Neural progenitor cell (in vitro differentiated cells): ENCODE results near the gene SLC35G2. TPM values are rescaled to one million over a fixed set of nuclear protein-coding genes. Genes with fewer than 3 reads are reported as not detected.

Source experiments
- DNase-seq: peaks from one replicate; pipeline ENCODE4 v3.0.0-alpha.2; 2016; ENCODE audit warnings: low spot score
- H2AFZ ChIP-seq: fragments of 200-600 bp; sonication (generic); replicated peaks from 2 replicates; pipeline ENCODE4 v1.6.1; 2016; ENCODE audit warnings: antibody characterized with exemption
- H3F3A ChIP-seq: fragments of 200-600 bp; sonication (generic); 2 replicates; pipeline ENCODE4 v1.6.1; 2016; ENCODE audit warnings: antibody characterized with exemption, low read depth
- H3K27ac ChIP-seq: fragments of 200-600 bp; sonication (generic); 2 replicates; pipeline ENCODE4 v1.5.1; 2016; ENCODE audit warnings: mild to moderate bottlenecking
- H3K27me3 ChIP-seq: fragments of 200-600 bp; sonication (generic); 2 replicates; pipeline ENCODE4 v1.6.1; 2016; ENCODE audit warnings: mild to moderate bottlenecking, moderate library complexity
- H3K36me3 ChIP-seq: fragments of 200-600 bp; sonication (generic); 2 replicates; pipeline ENCODE4 v1.5.1; 2016
- H3K4me1 ChIP-seq: fragments of 200-600 bp; sonication (generic); 2 replicates; pipeline ENCODE4 v1.6.1; 2016; ENCODE audit warnings: mixed run types
- H3K4me2 ChIP-seq: fragments of 200-600 bp; sonication (generic); 2 replicates; pipeline ENCODE4 v1.6.1; 2016
- H3K4me3 ChIP-seq: fragments of 200-600 bp; sonication (generic); 2 replicates; pipeline ENCODE4 v1.5.1; 2016
- H3K79me2 ChIP-seq: fragments of 200-600 bp; sonication (generic); 2 replicates; pipeline ENCODE4 v1.6.1; 2016; ENCODE audit warnings: low read depth
- H3K9ac ChIP-seq: fragments of 200-600 bp; sonication (generic); 2 replicates; pipeline ENCODE4 v1.6.1; 2016
- H3K9me3 ChIP-seq: fragments of 200-600 bp; sonication (generic); 2 replicates; pipeline ENCODE4 v1.5.1; 2016; ENCODE audit warnings: low read depth
- H4K20me1 ChIP-seq: fragments of 200-600 bp; sonication (generic); 2 replicates; pipeline ENCODE4 v1.6.1; 2016; ENCODE audit warnings: low read depth
- H3K27ac Mint-ChIP-seq: 3 replicates; pipeline ENCODE4 v1.8.0; 2021; ENCODE audit warnings: mixed read lengths
- H3K27me3 Mint-ChIP-seq: 2 replicates; pipeline ENCODE4 v1.8.0; 2022; ENCODE audit warnings: low read depth, mild to moderate bottlenecking, inconsistent platforms, moderate library complexity, mixed read lengths; ENCODE audit not compliant: insufficient read depth
- H3K36me3 Mint-ChIP-seq: 3 replicates; pipeline ENCODE4 v1.8.0; 2021; ENCODE audit warnings: mixed read lengths
- H3K4me1 Mint-ChIP-seq: 3 replicates; pipeline ENCODE4 v1.8.0; 2021; ENCODE audit warnings: mixed read lengths
- H3K4me3 Mint-ChIP-seq: 3 replicates; pipeline ENCODE4 v1.8.0; 2021; ENCODE audit warnings: mild to moderate bottlenecking, moderate library complexity, mixed read lengths
- H3K9me3 Mint-ChIP-seq: 3 replicates; pipeline ENCODE4 v1.8.0; 2020; ENCODE audit warnings: mixed read lengths
- EZH2 ChIP-seq: fragments of 200-600 bp; sonication (generic); IDR thresholded peaks from 2 replicates; pipeline ENCODE4 v1.6.1; 2017; ENCODE audit warnings: antibody characterized with exemption, mild to moderate bottlenecking, moderate library complexity
- EZH2phosphoT487 ChIP-seq: fragments of 200-600 bp; sonication (generic); IDR thresholded peaks from 2 replicates; pipeline ENCODE4 v1.6.1; 2017; ENCODE audit warnings: antibody characterized with exemption
- total RNA-seq: library from RNA; depleted of rRNA; stranded (reverse); fragments of >200 nt; gene quantifications from 2 replicates; pipeline ENCODE4 v1.2.3, GENCODE V29; 2015; ENCODE audit warnings: low replicate concordance
- TF ChIP-seq, protein P1 (sequence below): fragments of 200-600 bp; sonication (generic); IDR thresholded peaks from 2 replicates; pipeline ENCODE4 v1.5.1; 2017; ENCODE audit warnings: antibody characterized with exemption, mild to moderate bottlenecking

Gene SLC35G2
- total RNA-seq, 1 donor from 2014 or later, result 1.5 TPM

DNA sequence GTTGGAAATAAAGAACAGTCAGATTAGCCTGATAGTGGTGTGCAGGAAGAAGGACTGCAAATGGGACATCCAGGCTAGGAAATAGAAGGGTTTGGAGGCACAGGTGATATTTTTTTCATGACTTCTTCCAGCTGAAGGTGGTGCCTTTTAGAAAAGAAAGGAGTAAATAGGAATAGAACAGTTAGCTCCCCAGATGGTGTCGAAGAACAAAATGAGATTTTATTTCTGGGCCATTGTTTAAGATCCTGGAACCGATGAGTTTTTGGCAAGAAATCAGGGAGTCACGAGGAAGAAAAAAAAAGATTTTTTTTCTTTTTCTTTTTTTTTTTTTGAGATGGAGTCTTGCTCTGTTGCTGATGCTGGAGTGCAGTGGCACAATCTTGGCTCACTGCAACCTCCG lies 33.3 kb downstream of the SLC35G2 start:
- no peak for TF ChIP-seq EZH2phosphoT487
- TF ChIP-seq EZH2, result no peak
- TF ChIP-seq, protein P1, sequence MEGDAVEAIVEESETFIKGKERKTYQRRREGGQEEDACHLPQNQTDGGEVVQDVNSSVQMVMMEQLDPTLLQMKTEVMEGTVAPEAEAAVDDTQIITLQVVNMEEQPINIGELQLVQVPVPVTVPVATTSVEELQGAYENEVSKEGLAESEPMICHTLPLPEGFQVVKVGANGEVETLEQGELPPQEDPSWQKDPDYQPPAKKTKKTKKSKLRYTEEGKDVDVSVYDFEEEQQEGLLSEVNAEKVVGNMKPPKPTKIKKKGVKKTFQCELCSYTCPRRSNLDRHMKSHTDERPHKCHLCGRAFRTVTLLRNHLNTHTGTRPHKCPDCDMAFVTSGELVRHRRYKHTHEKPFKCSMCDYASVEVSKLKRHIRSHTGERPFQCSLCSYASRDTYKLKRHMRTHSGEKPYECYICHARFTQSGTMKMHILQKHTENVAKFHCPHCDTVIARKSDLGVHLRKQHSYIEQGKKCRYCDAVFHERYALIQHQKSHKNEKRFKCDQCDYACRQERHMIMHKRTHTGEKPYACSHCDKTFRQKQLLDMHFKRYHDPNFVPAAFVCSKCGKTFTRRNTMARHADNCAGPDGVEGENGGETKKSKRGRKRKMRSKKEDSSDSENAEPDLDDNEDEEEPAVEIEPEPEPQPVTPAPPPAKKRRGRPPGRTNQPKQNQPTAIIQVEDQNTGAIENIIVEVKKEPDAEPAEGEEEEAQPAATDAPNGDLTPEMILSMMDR, result no peak
- no peaks in the 10 kb centered on the region for H3F3A ChIP-seq
- no peaks in the 10 kb centered on the region for H3K4me1 ChIP-seq
- H2AFZ ChIP-seq, result no peak overlapping the region
- peaks cover 39% of the 10 kb centered on the region for H3K79me2 ChIP-seq
- no peak overlapping the region for H3K9ac ChIP-seq
- no peak overlapping the region for H3K27ac ChIP-seq
- no peaks in the 10 kb centered on the region for H3K4me1 Mint-ChIP-seq
- H3K4me3 ChIP-seq, result no peak overlapping the region
- H3K27me3 ChIP-seq, result no peaks in the 10 kb centered on the region
- H3K4me2 ChIP-seq, result no peak overlapping the region
- H3K36me3 ChIP-seq, result peaks cover 5% of the 10 kb centered on the region
- peaks cover 2% of the 10 kb centered on the region for H3K27me3 Mint-ChIP-seq
- H3K4me3 Mint-ChIP-seq, result no peak overlapping the region
- peaks cover 34% of the 10 kb centered on the region for H3K9me3 Mint-ChIP-seq
- H3K36me3 Mint-ChIP-seq, result peaks cover 66% of the 10 kb centered on the region
- H3K27ac Mint-ChIP-seq, result no peak overlapping the region
- no peaks in the 10 kb centered on the region for H4K20me1 ChIP-seq
- H3K9me3 ChIP-seq, result no peaks in the 10 kb centered on the region
- DNase-seq, result no peak

DNA sequence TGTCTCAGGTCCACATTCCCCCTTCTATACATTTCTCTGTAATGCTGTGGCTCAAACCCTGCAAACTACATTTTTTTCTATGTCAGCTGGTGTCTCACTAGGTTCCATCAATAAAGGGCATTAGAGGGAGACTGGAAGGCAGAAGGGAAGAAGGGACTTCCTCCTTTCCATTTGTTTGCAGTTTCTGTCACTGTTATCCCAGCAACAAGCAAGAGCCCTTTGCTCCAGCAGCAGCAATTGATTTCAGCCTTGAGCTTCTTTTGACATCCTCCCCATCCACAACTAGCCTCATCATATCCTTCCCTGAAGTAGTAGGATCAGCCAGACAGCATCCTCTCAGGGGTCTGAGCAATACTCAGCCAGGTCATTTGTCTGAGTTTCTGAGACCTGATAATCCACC lies 37.7 kb downstream of the SLC35G2 start:
- no peak overlapping the region for H3K4me2 ChIP-seq
- Mint-ChIP-seq H3K27me3 (no peaks in the 10 kb centered on the region), H3K36me3 (peaks cover 61% of the 10 kb centered on the region), H3K9me3 (peaks cover 35% of the 10 kb centered on the region), H3K27ac (no peak overlapping the region), H3K4me1 (peaks cover 20% of the 10 kb centered on the region), H3K4me3 (no peak overlapping the region)
- peaks cover 23% of the 10 kb centered on the region for H3F3A ChIP-seq
- no peak overlapping the region for H3K9ac ChIP-seq
- H2AFZ ChIP-seq, result no peak overlapping the region
- H3K9me3 ChIP-seq, result no peaks in the 10 kb centered on the region
- H4K20me1 ChIP-seq, result peaks cover 30% of the 10 kb centered on the region
- peaks cover 63% of the 10 kb centered on the region for H3K79me2 ChIP-seq
- peaks cover 16% of the 10 kb centered on the region for H3K4me1 ChIP-seq
- peaks cover 5% of the 10 kb centered on the region for H3K36me3 ChIP-seq
- no peak for DNase-seq
- no peak overlapping the region for H3K27ac ChIP-seq
- no peaks in the 10 kb centered on the region for H3K27me3 ChIP-seq
- TF ChIP-seq, protein P1, result no peak
- TF ChIP-seq EZH2phosphoT487 (no peak), EZH2 (no peak)
- H3K4me3 ChIP-seq, result no peak overlapping the region

DNA sequence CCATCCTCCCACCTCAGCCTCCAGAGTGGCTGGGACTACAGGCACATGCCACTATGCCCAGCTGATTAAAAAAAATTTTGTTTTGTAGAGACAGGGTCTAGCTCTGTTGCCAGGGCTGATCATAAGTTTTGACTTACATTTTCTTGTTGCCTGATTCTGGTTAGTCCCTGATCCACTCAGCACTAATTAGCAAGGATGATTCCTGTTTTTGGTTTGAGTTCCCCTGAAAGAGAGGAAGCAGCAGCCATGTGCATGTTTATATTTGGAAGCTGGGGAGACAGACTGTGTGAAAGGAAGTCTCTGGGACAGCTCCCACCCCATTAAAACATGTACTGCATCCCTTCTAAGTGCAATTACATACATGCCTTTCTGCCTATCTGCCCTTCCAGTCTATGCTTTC lies 39.5 kb downstream of the SLC35G2 start:
- no peaks in the 10 kb centered on the region for H3K27me3 Mint-ChIP-seq
- Histone ChIP-seq H2AFZ (no peak overlapping the region), H3K27me3 (no peaks in the 10 kb centered on the region), H3K36me3 (peaks cover 5% of the 10 kb centered on the region), H3K4me2 (no peak overlapping the region), H4K20me1 (peaks cover 35% of the 10 kb centered on the region), H3F3A (peaks cover 39% of the 10 kb centered on the region), H3K9ac (no peak overlapping the region), H3K79me2 (peaks cover 72% of the 10 kb centered on the region), H3K27ac (no peak overlapping the region), H3K4me3 (no peak overlapping the region), H3K9me3 (no peaks in the 10 kb centered on the region), H3K4me1 (peaks cover 20% of the 10 kb centered on the region)
- H3K4me3 Mint-ChIP-seq, result no peak overlapping the region
- peaks cover 50% of the 10 kb centered on the region for H3K36me3 Mint-ChIP-seq
- DNase-seq, result no peak
- H3K9me3 Mint-ChIP-seq, result peaks cover 34% of the 10 kb centered on the region
- peaks cover 27% of the 10 kb centered on the region for H3K4me1 Mint-ChIP-seq
- TF ChIP-seq EZH2phosphoT487 (no peak), EZH2 (no peak)
- TF ChIP-seq, protein P1, result no peak
- H3K27ac Mint-ChIP-seq, result no peak overlapping the region
